ENCODE data around the gene LETM1.
A peak's percentile ranks its signal among the peaks of the same experiment; 100 is the strongest.

LETM1 gene

DNA sequence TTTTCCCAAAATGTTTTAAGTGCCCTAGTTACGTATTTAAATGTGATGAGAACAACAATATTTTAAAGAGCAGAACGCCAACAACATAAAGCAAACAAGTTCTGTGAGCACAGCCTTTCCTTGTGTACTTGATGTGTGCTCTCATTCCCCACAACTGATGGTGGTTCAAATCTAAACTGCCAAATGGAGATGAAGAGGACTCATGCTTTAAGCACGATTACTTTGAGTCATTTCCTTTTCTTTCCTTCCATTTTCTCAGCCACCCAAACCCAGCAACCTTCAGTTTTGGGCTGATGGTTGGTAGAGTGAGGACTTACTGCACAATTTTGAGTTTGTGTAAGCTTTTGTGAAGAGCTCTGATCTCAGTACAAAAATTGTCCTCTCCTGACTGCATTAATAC, 16.9 kb upstream of the LETM1 start:
- DNase-seq (ENCODE audit: low read depth), result peak; percentile 32

- no peak for DNase-seq (ENCODE audit: low read depth)
Measured at GRCh38 chr4:1871471-1872021, 15.6 kb upstream of the LETM1 start.

GRCh38 chr4:1870578-1871443, 14.9 kb upstream of the LETM1 start, which contains the start of gene NSD2:
TSS of gene NSD2 (plus strand) at chr4:1871393. CDS start at chr4:1900655, 29,262 bp downstream.
- peak; percentile 89 for DNase-seq (ENCODE audit: low read depth)

GRCh38 chr4:1870328-1870577, 14.3 kb upstream of the LETM1 start:
- DNase-seq (ENCODE audit: low read depth), result peak; percentile 77

DNA sequence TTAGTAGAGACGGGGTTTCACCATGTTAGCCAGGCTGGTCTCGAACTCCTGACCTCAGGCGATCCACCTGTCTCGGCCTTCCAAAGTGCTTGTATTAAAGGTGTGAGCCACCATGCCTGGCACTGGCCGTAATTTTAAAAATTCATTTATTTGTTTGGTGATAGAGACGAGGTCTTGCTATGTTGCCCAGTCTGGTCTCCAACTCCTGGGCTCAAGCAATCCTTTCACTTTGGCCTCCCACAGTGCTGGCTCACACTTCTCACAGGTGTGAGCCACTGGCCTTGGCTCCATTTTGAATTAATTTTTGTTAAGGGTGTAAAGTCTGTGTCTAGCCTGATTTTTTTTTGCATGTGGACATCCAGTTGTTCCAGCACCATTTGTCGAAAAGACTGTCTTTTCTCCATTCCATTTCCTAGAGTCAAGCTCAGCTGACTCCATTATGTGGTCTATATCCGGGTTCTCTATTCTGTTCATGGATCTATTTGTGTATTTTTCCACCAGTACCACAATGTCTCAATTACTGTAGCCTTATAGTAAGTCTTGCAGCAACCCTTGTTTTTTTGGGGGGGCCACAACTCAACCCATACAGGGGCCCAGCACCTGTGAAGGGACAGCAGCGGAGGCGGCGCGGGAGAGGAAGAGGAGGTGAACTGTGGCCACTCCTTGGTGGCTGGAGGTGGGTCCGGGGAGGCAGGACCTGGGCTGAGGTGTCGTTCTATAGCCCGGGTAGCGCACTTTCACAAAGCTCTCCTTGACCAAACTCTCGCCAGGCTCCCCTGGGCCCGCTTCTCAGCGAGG, 13.8 kb upstream of the LETM1 start:
- no peak for DNase-seq (ENCODE audit: low read depth)

GRCh38 chr4:1868912-1869311, 13.0 kb upstream of the LETM1 start:
- DNase-seq (ENCODE audit: low read depth), result no peak

GRCh38 chr4:1868293-1868692, 12.3 kb upstream of the LETM1 start:
- DNase-seq (ENCODE audit: low read depth), result no peak

GRCh38 chr4:1866189-1866661, 10.3 kb upstream of the LETM1 start:
- DNase-seq (ENCODE audit: low read depth), result no peak

DNA sequence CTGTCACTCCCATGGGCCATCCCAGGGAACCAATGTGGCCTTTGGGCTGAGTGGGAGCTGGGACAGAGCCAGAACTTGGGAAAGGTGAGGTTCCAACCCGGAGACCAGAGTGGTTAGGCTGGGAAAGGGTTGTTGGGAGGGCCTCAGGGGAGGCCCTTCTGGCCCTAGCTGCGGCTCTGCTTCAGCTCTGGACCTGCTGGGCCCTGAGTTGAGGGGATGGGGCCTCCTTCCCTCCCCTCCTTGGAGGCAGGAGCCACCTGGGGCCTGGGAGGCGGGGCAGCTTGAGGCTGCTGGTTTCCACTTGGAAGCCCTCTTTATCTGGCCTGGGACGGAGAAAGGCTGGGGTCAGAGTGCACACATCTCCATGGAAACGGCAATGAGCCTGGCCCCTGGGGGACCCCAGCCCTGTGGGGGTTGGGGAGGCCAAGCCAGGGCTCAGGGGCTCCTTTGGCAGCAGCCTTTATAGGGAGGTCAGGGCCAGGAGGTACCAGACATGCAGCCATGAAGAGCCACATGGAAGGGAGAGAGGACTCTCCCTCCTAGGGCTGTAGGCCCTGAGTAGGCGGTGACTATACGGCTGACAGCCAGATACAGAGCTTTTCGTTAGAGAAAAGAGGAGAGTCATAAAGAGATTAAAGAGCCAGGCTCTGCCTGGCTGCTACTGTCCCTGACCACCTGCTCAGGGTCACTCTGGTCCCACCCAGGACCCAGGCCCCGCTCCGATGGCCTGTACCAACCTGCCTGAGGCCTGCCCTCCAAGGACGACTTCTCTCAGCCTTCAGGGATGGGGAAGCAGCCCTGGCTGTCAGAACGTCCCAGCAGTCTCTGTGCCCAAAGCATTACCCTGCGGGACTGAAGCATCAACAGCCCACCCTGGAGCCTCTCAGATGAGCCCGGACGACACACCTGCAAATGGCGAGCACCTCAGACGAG, 8.4 kb upstream of the LETM1 start:
- DNase-seq (ENCODE audit: low read depth), result no peak

DNA sequence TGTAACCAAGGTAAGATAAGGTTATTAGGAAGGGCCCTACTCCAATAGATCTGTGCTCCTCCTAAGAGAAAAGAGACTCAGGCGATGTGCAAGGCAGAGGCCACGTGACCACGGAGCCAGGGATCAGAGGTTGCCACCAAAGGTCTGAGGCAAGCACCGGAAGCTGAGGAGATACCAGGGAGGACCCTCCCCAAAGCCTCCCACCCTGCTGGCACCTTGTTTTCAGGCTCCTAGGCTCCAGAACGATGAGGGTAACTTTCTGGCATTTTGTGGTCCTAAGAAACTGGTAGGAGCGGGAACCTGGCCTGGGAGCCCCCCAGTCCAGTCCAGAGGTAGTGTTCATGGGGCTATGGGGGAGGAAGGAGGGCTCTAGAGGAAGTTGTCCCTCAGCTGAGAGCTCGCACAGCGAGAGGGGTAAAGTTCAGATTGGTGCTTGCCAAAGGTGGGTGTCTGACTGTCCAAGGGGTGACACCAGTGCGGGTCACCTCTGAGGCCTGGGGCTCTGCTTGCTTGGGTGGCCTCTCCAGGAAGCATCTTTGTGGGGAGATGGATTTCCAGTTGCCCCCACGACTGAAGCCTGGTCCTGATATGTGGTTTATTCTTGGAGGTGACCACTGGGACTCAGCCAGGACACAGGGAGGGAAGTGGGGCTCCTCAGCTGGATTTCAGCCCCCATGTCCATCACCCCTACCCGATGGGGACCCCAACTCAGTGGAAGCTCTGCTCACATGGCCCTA, 7.5 kb upstream of the LETM1 start:
- DNase-seq (ENCODE audit: low read depth), result no peak

DNA sequence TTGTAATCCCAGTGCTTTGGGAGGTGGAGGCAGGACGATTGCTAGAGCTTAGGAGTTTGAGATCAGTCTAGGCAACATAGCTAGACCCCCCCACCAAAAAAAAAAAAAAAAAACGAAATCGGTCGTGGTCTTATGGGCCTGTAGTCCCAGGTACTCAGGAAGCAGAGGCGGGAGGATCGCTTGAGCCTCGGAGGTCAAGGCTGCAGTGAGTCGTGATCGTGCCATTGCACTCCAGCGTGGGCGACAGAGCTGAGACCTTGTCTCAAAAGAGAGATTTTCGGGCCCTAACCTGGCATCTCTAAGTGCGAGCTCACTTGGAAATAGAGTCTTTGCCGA, 7.0 kb upstream of the LETM1 start:
- DNase-seq (ENCODE audit: low read depth), result no peak

- no peak for DNase-seq (ENCODE audit: low read depth)
Measured at GRCh38 chr4:1862055-1862911, 6.3 kb upstream of the LETM1 start.

DNA sequence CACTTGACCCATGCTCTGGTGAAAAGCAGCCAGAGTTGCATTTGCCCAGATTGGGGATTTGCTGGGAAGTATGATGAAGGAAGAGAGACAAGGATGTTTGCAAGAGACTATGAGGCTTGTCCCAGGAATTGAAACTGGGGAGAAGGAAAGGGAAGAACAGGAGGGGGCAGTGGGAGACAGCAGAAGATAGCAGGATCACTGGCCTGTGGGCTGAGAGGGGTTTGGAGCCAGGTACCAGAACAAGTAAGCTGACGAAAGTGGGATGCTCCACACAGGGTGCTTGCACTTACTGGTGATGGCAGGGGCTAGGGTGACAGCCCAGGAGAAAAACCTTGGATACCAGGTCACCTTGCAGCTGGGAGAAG, 3.4 kb upstream of the LETM1 start:
- DNase-seq (ENCODE audit: low read depth), result no peak

- DNase-seq (ENCODE audit: low read depth), result no peak
Measured at GRCh38 chr4:1857931-1858330, 2.0 kb upstream of the LETM1 start.

GRCh38 chr4:1856943-1857699, 1.2 kb upstream of the LETM1 start:
- no peak for DNase-seq (ENCODE audit: low read depth)

DNA sequence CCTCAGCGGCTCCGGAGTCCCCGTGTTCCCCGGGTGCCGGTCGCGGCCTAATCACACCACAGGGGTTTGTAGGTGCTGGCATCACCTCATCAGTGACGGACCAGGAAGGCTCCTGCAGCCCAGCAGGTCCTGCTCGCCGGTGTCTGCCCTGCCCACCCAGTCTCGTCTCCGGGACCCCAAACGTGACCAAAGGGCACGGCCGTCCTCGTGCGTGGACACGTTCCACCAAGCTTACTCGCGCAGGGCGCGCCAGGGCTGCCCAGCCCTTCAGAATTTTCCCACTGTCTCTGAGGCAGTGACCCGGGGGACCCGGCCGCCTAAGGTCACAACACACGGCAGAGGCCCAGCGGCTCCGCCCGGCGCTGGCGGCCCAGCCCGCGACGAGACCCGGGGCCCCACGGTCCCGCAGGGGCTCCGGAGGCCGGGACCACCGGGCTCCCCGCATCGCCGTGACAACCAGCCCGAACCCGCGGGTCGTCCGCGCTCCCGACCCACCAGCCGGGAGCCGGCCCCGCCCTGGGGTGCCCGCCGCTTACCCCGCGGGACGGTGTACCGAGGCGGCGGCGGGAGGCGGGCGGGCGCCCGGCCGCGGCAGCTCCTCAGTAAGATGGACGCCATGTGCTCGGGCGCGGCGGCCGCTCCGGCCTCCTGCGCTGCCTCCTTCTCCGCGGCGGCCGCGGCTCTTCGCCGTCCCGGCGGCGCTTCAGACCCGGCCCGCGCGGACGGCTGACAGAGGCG, 454 bp downstream of the LETM1 start:
- no peak for DNase-seq (ENCODE audit: low read depth)

GRCh38 chr4:1854752-1855151, 1.2 kb downstream of the LETM1 start:
- no peak for DNase-seq (ENCODE audit: low read depth)

DNA sequence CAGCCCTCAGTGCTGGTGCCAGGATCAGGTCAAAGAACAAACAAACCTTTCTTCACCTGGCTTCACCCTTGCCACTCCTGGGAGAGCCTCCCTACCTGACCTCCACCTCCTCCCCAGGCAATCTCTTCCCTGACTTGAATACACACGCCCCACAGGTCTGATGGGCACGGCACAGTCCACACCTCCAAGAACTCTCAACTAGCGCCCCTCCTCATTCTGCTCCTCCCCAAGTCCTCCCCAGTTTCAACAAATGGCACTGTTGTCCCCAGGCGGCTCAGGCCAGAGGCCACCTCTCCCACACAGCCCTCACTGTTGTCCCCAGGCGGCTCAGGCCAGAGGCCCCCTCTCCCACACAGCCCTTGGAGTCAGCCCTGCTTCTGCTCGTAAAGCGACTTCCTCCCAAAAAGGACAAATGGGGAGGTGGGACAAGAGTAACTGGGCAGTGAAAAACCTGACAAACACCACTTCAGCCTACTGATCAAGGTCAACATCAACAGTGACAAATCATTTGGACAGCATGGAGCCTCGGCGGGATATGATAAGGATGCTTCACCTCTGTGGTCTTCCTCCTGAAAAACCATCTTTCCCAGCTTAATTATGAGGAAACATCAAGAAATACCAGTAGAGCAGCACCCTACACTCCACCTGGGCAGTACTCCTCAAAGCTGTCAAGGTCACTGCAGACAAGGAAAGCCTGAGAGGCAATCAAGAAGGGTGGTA, 2.9 kb downstream of the LETM1 start:
- DNase-seq (ENCODE audit: low read depth), result no peak
